ENCODE results near the gene SCN4A.

SCN4A gene

GRCh38 chr17:63967953-63968352 is 4.8 kb downstream of the SCN4A start:
- H2AK5ac ChIP-seq (ENCODE audit: low read depth, low read length), result peak overlapping the region; percentile 20
- H2BK120ac ChIP-seq (ENCODE audit: low read depth, low read length), result no peak overlapping the region
- H3K4me2 ChIP-seq (ENCODE audit: insufficient read depth, low read length, poor library complexity, severe bottlenecking), result no peak overlapping the region
- H3K4me1 ChIP-seq (ENCODE audit: control insufficient read depth in 2 of 2, insufficient read depth in 1 of 2, low read depth in 1 of 2, low read length in 2 of 2), result no peaks in the 10 kb centered on the region
- H3K9me3 ChIP-seq (replicated peaks in 1 of 2; ENCODE audit: control insufficient read depth in 2 of 2, insufficient read depth in 1 of 2, low read depth in 1 of 2, low read length in 2 of 2), result peaks cover 0 to 2% of the 10 kb centered on the region in 2 donors
- H3K14ac ChIP-seq (ENCODE audit: low read length), result peak overlapping the region; percentile 25
- H2BK15ac ChIP-seq (ENCODE audit: low read length), result peak overlapping the region; percentile 3
- no peak overlapping the region for H3K27ac ChIP-seq (replicated peaks; ENCODE audit: low read length)
- no peak overlapping the region for H3K9ac ChIP-seq (ENCODE audit: low read depth, low read length, poor library complexity)
- H3K23ac ChIP-seq (ENCODE audit: low read depth, low read length, poor library complexity), result peak overlapping the region; percentile 16
- no peak overlapping the region for H3K4ac ChIP-seq (ENCODE audit: low read length)
- H4K8ac ChIP-seq (ENCODE audit: low read depth, low read length), result peak overlapping the region; percentile 75
- no peak for DNase-seq (ENCODE audit: low spot score)
- H3K36me3 ChIP-seq (replicated peaks in 1 of 2; ENCODE audit: control insufficient read depth in 2 of 2, insufficient read depth in 2 of 2, low read length in 2 of 2), result peaks cover 0 to 1% of the 10 kb centered on the region in 2 donors
- H3K18ac ChIP-seq (ENCODE audit: low read length), result peak overlapping the region; percentile 20
- H4K91ac ChIP-seq (ENCODE audit: low read depth, low read length, poor library complexity), result no peak overlapping the region
- no peak overlapping the region for H2BK5ac ChIP-seq (ENCODE audit: low read length)
- H3K79me1 ChIP-seq (ENCODE audit: low read depth, low read length), result peaks cover 2% of the 10 kb centered on the region
- peak overlapping the region in 1 of 2 donors; percentile 23 for H3K4me3 ChIP-seq (ENCODE audit: low read length in 2 of 2)
- no peak overlapping the region for H2BK12ac ChIP-seq (ENCODE audit: low read length)
- WGBS, 2 donors (ENCODE audit: extremely low coverage in 2 of 2, insufficient read length in 2 of 2, insufficient replicate concordance in 1 of 2), result no CpG with 5 or more reads among the region's 19 CpGs
- H3K27me3 ChIP-seq (ENCODE audit: control insufficient read depth in 3 of 3, insufficient read depth in 3 of 3, low read depth in 1 of 3, low read length in 3 of 3), result peaks cover 0 to 5% (median 0%) of the 10 kb centered on the region in 3 experiments
- H2AFZ ChIP-seq (ENCODE audit: low read length), result no peak overlapping the region

DNA sequence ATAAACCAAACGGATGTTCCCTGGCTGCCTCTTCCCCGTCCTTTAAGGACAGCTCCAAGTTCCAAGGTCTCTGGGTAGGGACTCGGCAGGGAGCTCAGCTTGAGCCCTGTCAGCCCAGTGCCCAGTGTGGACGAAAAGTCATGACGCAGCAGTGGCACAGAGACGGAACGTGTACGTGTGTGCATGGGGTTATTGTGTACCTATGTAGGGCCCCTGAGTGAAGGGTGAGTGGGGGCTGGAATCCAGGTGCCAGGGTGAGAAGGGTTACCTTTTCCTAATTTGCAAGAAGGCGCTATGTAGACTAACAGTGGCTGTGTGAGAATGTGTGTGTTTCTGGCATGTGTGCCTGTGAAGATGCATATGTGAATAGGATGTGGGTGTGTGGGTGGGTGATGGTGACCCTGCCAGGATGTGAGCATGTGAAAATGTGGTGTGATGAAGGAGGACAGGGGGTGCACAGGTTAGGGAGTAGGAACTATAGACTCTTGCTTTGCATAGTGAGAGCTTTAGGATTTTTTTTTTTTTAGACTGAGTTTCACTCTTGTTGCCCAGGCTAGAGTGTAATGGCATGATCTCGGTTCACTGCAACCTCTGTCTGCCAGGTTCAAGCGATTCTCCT is 6.0 kb downstream of the SCN4A start:
- Histone ChIP-seq H2BK15ac (ENCODE audit: low read length) (no peak overlapping the region), H3K27ac (replicated peaks; ENCODE audit: low read length) (no peak overlapping the region), H2AK5ac (ENCODE audit: low read depth, low read length) (peak overlapping the region; percentile 11), H3K18ac (ENCODE audit: low read length) (peak overlapping the region; percentile 5), H4K91ac (ENCODE audit: low read depth, low read length, poor library complexity) (no peak overlapping the region), H2AFZ (ENCODE audit: low read length) (no peak overlapping the region), H3K4me3 (ENCODE audit: low read length in 2 of 2) (no peak overlapping the region), H3K14ac (ENCODE audit: low read length) (peak overlapping the region; percentile 22), H3K23ac (ENCODE audit: low read depth, low read length, poor library complexity) (no peak overlapping the region), H2BK120ac (ENCODE audit: low read depth, low read length) (no peak overlapping the region), H3K9ac (ENCODE audit: low read depth, low read length, poor library complexity) (no peak overlapping the region), H4K8ac (ENCODE audit: low read depth, low read length) (no peak overlapping the region), H3K4me1 (ENCODE audit: control insufficient read depth in 2 of 2, insufficient read depth in 1 of 2, low read depth in 1 of 2, low read length in 2 of 2) (peaks cover 0 to 8% of the 10 kb centered on the region in 2 donors), H2BK5ac (ENCODE audit: low read length) (no peak overlapping the region), H2BK12ac (ENCODE audit: low read length) (no peak overlapping the region), H3K27me3 (ENCODE audit: control insufficient read depth in 3 of 3, insufficient read depth in 3 of 3, low read depth in 1 of 3, low read length in 3 of 3) (peaks cover 0 to 12% (median 0%) of the 10 kb centered on the region in 3 experiments), H3K79me1 (ENCODE audit: low read depth, low read length) (peaks cover under 1% of the 10 kb centered on the region), H3K4me2 (ENCODE audit: insufficient read depth, low read length, poor library complexity, severe bottlenecking) (no peak overlapping the region), H3K36me3 (replicated peaks in 1 of 2; ENCODE audit: control insufficient read depth in 2 of 2, insufficient read depth in 2 of 2, low read length in 2 of 2) (no peaks in the 10 kb centered on the region), H3K9me3 (replicated peaks in 1 of 2; ENCODE audit: control insufficient read depth in 2 of 2, insufficient read depth in 1 of 2, low read depth in 1 of 2, low read length in 2 of 2) (peaks cover 0 to under 1% of the 10 kb centered on the region in 2 donors), H3K4ac (ENCODE audit: low read length) (no peak overlapping the region)
- DNase-seq (ENCODE audit: low spot score), result no peak
- WGBS, 2 donors (ENCODE audit: extremely low coverage in 2 of 2, insufficient read length in 2 of 2, insufficient replicate concordance in 1 of 2), result no CpG with 5 or more reads among the region's 11 CpGs

DNA sequence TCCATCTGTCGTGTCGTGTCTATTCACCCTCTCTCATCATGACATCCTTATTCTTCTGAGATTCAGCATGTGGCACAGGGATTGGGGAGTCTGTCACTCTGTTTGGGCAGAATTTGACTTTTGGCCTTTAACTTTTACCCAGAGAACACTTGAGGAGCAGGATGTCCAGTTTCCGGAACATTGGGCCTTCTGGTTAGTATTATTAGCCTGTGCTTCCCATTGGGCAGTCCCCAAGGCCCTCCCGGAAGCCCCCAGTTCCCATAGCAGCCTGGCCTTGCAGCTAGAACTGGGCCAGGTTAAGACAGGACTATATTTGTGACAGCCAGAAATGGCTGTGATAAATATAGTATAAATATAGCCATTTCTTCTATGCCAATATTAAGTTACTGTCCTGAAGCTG is 9.6 kb downstream of the SCN4A start:
- H3K4me1 ChIP-seq (ENCODE audit: control insufficient read depth in 2 of 2, insufficient read depth in 1 of 2, low read depth in 1 of 2, low read length in 2 of 2), result peaks cover 0 to 25% of the 10 kb centered on the region in 2 donors
- no peak overlapping the region for H4K8ac ChIP-seq (ENCODE audit: low read depth, low read length)
- H2BK120ac ChIP-seq (ENCODE audit: low read depth, low read length), result no peak overlapping the region
- H4K91ac ChIP-seq (ENCODE audit: low read depth, low read length, poor library complexity), result no peak overlapping the region
- peak overlapping the region; percentile 95 for H2BK15ac ChIP-seq (ENCODE audit: low read length)
- DNase-seq (ENCODE audit: low spot score), result no peak
- H2BK12ac ChIP-seq (ENCODE audit: low read length), result peak overlapping the region; percentile 64
- no peaks in the 10 kb centered on the region for H3K9me3 ChIP-seq (replicated peaks in 1 of 2; ENCODE audit: control insufficient read depth in 2 of 2, insufficient read depth in 1 of 2, low read depth in 1 of 2, low read length in 2 of 2)
- WGBS, 2 donors (ENCODE audit: extremely low coverage in 2 of 2, insufficient read length in 2 of 2, insufficient replicate concordance in 1 of 2), result no CpG with 5 or more reads among the region's 4 CpGs
- no peak overlapping the region for H3K9ac ChIP-seq (ENCODE audit: low read depth, low read length, poor library complexity)
- peak overlapping the region; percentile 6 for H2BK5ac ChIP-seq (ENCODE audit: low read length)
- H3K36me3 ChIP-seq (replicated peaks in 1 of 2; ENCODE audit: control insufficient read depth in 2 of 2, insufficient read depth in 2 of 2, low read length in 2 of 2), result no peaks in the 10 kb centered on the region
- H3K18ac ChIP-seq (ENCODE audit: low read length), result no peak overlapping the region
- H3K27me3 ChIP-seq (ENCODE audit: control insufficient read depth in 3 of 3, insufficient read depth in 3 of 3, low read depth in 1 of 3, low read length in 3 of 3), result peaks cover 0 to 31% (median 0%) of the 10 kb centered on the region in 3 experiments
- no peak overlapping the region for H2AFZ ChIP-seq (ENCODE audit: low read length)
- H3K27ac ChIP-seq (replicated peaks; ENCODE audit: low read length), result no peak overlapping the region
- no peak overlapping the region for H3K14ac ChIP-seq (ENCODE audit: low read length)
- H3K79me1 ChIP-seq (ENCODE audit: low read depth, low read length), result no peaks in the 10 kb centered on the region
- peak overlapping the region; percentile 94 for H2AK5ac ChIP-seq (ENCODE audit: low read depth, low read length)
- no peak overlapping the region for H3K4ac ChIP-seq (ENCODE audit: low read length)
- no peak overlapping the region for H3K4me3 ChIP-seq (ENCODE audit: low read length in 2 of 2)
- no peak overlapping the region for H3K23ac ChIP-seq (ENCODE audit: low read depth, low read length, poor library complexity)
- no peak overlapping the region for H3K4me2 ChIP-seq (ENCODE audit: insufficient read depth, low read length, poor library complexity, severe bottlenecking)

GRCh38 chr17:63962298-63962744 is 10.4 kb downstream of the SCN4A start:
- no peak overlapping the region for H4K8ac ChIP-seq (ENCODE audit: low read depth, low read length)
- peak overlapping the region; percentile 19 for H3K4me2 ChIP-seq (ENCODE audit: insufficient read depth, low read length, poor library complexity, severe bottlenecking)
- no peak overlapping the region for H3K23ac ChIP-seq (ENCODE audit: low read depth, low read length, poor library complexity)
- peak overlapping the region; percentile 50 for H3K27ac ChIP-seq (replicated peaks; ENCODE audit: low read length)
- H3K79me1 ChIP-seq (ENCODE audit: low read depth, low read length), result no peaks in the 10 kb centered on the region
- peak overlapping the region in 1 of 2 donors; percentile 32 for H3K4me3 ChIP-seq (ENCODE audit: low read length in 2 of 2)
- no CpG with 5 or more reads among the region's 10 CpGs for WGBS, 2 donors (ENCODE audit: extremely low coverage in 2 of 2, insufficient read length in 2 of 2, insufficient replicate concordance in 1 of 2)
- peaks cover 0 to 31% (median 0%) of the 10 kb centered on the region in 3 experiments for H3K27me3 ChIP-seq (ENCODE audit: control insufficient read depth in 3 of 3, insufficient read depth in 3 of 3, low read depth in 1 of 3, low read length in 3 of 3)
- no peak for DNase-seq (ENCODE audit: low spot score)
- no peaks in the 10 kb centered on the region for H3K9me3 ChIP-seq (replicated peaks in 1 of 2; ENCODE audit: control insufficient read depth in 2 of 2, insufficient read depth in 1 of 2, low read depth in 1 of 2, low read length in 2 of 2)
- no peak overlapping the region for H2BK12ac ChIP-seq (ENCODE audit: low read length)
- H3K18ac ChIP-seq (ENCODE audit: low read length), result peak overlapping the region; percentile 86
- no peak overlapping the region for H3K14ac ChIP-seq (ENCODE audit: low read length)
- no peak overlapping the region for H2AFZ ChIP-seq (ENCODE audit: low read length)
- H3K36me3 ChIP-seq (replicated peaks in 1 of 2; ENCODE audit: control insufficient read depth in 2 of 2, insufficient read depth in 2 of 2, low read length in 2 of 2), result no peaks in the 10 kb centered on the region
- no peak overlapping the region for H3K9ac ChIP-seq (ENCODE audit: low read depth, low read length, poor library complexity)
- H4K91ac ChIP-seq (ENCODE audit: low read depth, low read length, poor library complexity), result no peak overlapping the region
- H2BK15ac ChIP-seq (ENCODE audit: low read length), result no peak overlapping the region
- H3K4me1 ChIP-seq (ENCODE audit: control insufficient read depth in 2 of 2, insufficient read depth in 1 of 2, low read depth in 1 of 2, low read length in 2 of 2), result peaks cover 0 to 25% of the 10 kb centered on the region in 2 donors
- no peak overlapping the region for H3K4ac ChIP-seq (ENCODE audit: low read length)
- H2BK5ac ChIP-seq (ENCODE audit: low read length), result peak overlapping the region; percentile 84
- H2AK5ac ChIP-seq (ENCODE audit: low read depth, low read length), result peak overlapping the region; percentile 64
- peak overlapping the region; percentile 2 for H2BK120ac ChIP-seq (ENCODE audit: low read depth, low read length)
